GM19328 (cell line): ENCODE data around the gene CREBRF.
"Not testable (repeated sequence)": the region's sequence is repeated elsewhere in the genome, so short reads cannot be mapped to it uniquely, and the experiment has no call there.

ENCODE experiments used
- ATAC-seq: cut with Tn5 transposase; IDR thresholded peaks from one replicate; pipeline ENCODE4 v1.9.1; 2021; ENCODE audit warnings: mild to moderate bottlenecking, moderate library complexity; ENCODE audit not compliant: unreplicated experiment

Gene CREBRF

DNA sequence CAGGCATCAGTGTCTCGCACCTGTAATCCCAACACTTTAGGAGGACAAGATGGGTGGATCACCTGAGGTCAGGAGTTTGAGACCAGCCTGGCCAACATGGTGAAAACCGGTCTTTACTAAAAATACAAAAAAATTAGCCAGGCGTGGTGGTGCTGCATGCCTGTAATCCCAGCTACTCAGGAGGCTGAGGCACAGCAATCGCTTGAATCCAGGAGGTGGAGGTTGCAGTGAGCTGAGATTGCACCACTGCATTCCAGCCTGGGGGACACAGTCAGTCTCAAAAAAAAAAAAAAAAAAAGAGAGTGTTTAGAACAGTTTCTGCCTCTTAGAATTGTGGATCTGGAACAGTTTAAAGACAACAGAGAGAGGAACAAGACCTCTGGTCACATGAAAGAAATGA lies 20.3 kb downstream of the CREBRF start:
- ATAC-seq, result not testable (repeated sequence)

GRCh38 chr5:173078878-173079277 lies 22.7 kb downstream of the CREBRF start:
- no peak for ATAC-seq

DNA sequence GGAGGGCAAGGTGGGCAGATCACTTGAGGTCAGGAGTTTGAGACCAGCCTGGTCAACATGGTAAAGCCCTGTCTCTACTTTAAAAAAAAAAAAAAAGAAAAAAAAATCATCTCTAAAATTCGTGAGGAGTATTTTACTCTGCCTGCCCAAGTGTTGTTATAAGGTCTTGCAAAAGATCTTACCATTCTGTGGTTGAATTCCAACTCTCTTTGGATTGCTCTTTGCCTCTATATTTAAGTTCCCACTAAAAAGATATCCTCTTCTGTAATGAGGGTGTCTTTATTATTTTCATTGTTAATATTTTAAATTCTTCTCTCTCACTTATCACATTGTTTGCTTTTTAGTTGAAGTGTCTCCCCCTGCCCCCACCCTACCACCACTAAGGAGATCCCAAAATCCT lies 33.4 kb downstream of the CREBRF start:
- no peak for ATAC-seq

DNA sequence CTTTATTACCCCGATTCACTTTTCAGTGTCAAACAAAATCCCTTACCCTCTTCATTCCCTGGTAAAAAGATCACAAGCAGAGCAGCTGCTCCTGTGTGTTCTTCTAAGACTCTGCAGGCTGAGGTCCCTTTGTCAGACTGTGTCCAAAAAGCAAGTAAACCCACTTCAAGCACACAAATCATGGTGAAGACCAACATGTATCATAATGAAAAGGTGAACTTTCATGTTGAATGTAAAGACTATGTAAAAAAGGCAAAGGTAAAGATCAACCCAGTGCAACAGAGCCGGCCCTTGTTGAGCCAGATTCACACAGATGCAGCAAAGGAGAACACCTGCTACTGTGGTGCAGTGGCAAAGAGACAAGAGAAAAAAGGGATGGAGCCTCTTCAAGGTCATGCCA lies 34.5 kb downstream of the CREBRF start:
- ATAC-seq, result no peak

GRCh38 chr5:173091981-173092380 lies 35.8 kb downstream of the CREBRF start:
- no peak for ATAC-seq

DNA sequence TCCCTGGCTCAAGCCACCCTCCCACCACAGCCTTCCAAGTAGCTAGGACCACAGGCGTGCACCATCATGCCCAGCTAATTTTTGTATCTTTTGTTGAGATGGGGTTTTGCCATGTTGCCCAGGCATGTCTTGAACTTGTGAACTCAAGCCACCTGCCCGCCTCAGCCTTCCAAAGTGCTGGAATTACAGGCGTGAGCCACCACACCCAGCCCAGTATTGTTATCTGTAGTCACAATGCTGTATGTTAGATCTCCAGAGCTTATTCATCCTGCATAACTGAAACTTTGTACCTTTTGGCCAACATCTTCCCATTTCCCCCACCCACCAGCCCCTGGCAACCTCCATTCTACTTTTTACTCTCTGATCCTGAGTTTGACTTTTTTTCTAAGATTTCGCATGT lies 37.5 kb downstream of the CREBRF start:
- no peak for ATAC-seq

DNA sequence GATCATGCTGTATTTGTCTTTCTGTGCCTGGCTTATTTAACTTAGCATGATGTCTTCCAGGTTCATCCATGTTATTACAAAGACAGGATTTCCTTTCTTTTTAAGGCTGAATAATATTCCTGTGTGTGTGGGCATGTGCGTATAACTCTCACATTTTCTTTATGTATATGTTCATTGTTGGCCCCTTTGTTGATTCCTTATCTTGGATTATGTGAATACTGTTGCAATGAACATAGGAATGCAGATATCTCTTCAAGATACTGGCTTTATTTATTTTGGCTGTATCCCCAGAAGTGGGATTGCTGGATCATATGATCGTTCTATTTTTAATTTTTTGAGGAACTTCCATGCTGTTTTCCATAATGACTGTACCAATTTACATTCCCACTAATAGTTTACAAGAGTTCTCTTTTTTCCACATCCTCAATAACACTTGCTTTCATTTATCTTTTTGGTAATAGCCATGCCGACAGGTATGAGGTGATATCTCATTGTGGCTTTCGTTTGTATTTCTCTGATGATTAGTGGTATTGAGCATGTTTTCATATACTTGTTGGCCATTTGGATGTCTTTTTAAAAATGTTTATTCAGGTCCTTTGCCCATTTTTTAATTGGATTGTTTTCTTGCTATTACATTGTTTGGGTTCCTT lies 38.0 kb downstream of the CREBRF start:
- ATAC-seq, result no peak

DNA sequence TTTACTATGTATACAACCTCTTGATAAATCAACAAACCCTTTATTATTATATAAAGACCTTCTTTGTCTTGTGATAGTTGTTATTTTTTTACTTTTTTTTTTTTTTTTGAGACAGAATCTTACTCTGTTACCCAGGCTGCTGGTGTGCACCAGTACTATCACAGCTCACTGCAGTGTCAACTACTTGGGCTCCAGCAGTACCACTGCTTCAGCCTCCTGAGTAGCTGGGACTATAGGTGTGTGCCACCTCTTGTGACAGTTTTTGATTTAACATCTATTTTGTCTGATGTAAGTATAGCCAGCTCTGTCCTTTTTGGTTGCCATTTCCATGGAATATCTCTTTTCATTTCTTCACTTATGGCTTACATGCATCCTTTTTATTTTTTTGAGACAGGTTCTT lies 42.6 kb downstream of the CREBRF start:
- ATAC-seq, result no peak

DNA sequence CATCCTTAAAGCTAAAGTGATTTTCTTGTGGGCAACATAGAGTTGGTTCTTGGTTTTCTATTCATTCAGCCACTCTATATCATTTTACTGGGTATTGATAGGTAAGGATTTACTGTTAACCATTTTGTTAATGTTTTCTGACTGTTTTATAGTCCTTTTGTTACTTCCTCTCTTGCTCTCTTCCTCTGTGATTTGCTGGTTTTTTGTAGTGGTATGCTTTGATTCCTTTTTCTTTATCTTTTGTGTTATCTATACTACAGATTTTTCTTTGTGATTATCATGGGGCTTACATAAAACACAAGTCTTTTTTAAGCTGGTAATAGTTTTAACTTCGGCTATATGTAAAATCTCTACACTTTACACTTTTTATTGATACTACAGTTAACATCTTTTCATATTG lies 43.3 kb downstream of the CREBRF start:
- ATAC-seq, result no peak

- ATAC-seq, result no peak
Measured at GRCh38 chr5:173101245-173101644, 45.1 kb downstream of the CREBRF start.

DNA sequence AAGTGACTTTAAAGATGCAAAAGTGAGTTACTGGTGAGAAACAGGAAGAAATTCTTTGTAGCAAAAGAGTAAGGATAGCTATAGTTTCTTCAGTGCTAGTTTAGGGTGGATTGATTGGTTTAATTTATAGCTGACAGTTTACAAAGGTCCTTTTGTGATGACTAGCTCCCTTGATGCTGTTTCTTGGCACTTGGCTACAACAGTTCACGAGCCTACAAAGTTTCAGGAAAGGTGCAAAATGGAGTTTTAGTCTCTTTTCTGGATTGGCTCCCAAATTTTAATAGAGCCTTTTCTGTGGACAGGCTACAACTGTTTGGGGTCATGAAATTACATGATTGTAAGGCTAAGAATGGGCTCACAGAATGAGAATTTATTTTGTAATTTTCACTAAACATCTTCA lies 47.3 kb downstream of the CREBRF start:
- no peak for ATAC-seq

GRCh38 chr5:173108914-173109313 lies 52.8 kb downstream of the CREBRF start:
- no peak for ATAC-seq

GRCh38 chr5:173114536-173114935 lies 58.4 kb downstream of the CREBRF start:
- ATAC-seq, result no peak

DNA sequence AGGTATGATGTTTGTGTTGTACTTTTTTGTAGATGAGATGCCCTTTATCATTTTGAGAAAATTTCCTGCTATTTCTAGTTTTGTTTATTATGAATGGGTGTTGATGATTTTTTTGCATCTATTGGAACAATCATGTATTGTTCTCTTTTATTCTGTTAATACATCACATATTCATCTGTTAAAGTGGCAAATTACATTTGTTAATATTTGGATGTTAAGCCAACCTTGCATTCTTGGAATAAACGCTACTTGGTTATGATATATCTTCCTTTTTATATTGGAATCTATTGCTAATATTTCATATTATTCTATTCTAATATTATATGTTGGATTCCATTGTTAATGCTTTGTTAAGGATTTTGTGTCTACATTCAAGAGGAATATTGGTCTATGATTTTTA lies 63.6 kb downstream of the CREBRF start:
- no peak for ATAC-seq

- ATAC-seq, result no peak
Measured at GRCh38 chr5:173123416-173123815, 67.3 kb downstream of the CREBRF start.

GRCh38 chr5:173132166-173132565 lies 76.0 kb downstream of the CREBRF start:
- not testable (repeated sequence) for ATAC-seq

GRCh38 chr5:173138707-173139106 lies 82.6 kb downstream of the CREBRF start:
- ATAC-seq, result no peak

DNA sequence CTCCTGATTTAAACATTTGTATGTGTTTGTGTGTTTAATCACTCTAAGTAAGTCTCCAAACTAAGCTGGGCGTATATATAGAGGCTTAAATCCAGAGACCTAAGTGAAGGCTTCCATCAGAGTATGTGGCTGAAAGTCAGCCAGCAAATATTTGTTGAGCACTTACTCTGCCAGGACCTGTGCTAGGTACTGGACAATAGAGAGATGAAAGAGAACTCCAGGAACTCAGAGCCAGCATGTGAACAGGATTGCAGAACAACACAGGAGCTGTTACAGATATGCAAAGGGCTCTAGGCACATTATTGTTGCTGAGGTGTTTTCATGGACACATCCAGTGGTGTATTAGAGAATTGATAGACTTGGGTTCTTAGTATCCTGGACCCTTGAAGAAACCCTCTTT lies 83.5 kb downstream of the CREBRF start:
- ATAC-seq, result no peak

- ATAC-seq, result no peak
Measured at GRCh38 chr5:173140769-173141168, 84.6 kb downstream of the CREBRF start.

DNA sequence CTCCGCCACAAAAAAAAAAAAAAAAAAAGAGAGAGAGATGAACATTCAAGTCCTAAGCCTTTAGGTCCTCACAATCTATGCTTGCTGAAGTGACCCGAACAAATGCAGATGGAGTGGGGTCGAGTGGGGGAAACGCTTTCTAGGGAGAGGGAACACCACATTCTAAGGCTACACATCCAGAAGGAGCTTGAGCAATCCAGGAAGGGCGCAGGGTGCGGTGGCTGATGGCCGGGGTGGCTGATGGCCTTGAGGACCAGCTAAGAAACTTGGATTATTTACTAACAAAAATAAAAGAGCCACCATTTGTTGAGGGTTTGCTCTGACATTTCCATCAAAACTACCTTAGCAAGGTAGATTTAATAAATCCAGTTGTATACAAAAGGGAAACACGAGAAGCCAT lies 87.4 kb downstream of the CREBRF start:
- ATAC-seq, result no peak

DNA sequence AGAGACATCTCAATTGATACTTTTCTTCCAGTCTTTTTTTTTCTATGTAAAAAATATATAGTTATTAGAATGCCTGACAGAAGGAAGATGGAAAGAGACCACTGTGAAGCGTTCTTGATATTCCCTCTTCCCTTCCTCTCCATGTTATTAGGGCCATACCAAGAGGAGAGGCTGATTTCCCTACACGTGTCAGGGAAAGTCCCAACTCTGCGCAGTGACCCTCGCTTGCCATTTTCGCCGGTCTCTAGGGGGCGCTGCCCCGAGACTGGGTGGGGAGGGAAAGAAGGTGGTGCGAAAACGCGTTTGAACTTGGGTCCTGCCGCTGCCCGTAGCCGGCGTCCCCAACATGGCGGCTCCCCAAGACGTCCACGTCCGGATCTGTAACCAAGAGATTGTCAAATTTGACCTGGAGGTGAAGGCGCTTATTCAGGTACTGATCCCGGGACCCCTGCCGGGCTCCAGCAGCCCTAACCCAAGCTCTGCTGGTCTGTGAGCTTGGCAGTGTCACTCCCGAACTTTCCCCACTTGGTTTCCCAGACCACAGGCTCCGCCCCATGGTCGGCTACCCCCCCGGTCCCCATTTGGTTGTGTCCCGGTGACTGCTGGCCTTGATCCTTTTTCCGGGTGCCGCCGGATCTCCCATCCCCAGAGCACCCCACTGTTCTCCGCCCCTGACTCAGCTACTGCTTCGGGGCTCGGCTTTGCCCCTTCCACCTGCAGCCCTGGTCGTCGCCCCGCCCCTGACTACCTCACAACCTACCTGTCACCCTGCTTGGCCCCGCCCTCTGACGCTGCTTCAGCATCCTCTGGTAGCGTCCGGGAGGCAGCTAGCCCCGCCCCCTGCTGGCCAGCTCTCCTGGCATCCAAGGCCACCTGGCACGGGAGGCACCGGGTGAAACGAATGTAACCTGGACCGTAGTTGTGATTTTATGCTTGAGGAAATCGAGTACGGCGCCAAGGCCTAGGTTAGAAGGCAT lies 88.3 kb downstream of the CREBRF start, which contains the start of gene BNIP1:
Gene BNIP1, plus strand, starts transcription at position 332 of the 977 bp plus-strand sequence. Its CDS starts 15 bp downstream, at position 347.
- ATAC-seq, result peak; percentile 87

DNA sequence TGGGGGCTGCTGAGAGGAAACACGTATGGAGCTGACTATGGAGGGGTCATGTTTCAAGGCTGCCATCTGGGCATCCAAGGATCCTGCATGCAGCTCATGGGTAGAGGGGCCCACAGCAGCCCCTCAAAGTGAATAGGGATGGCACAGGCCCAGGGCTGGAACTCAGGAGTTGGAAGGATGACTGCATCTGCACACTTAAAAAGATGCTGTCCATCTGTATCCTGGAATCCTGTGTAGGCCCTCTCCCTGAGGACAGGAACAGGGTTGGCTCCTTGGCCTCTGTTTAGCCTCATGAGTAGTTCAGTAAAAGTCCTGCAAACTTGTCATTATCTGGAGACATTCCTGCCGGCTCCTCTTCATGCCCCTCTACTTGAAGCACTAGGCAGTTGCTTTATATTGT lies 92.2 kb downstream of the CREBRF start:
- ATAC-seq, result no peak
